Mucosa of stomach (tissue), 1 donor: ENCODE data around the gene SLC5A2.
"Not testable (repeated sequence)": the region's sequence is repeated elsewhere in the genome, so short reads cannot be mapped to it uniquely, and the experiment has no call there.

Experiments used
- H3K27me3 ChIP-seq: one replicate; pipeline ENCODE4 v1.7.0; 2013; ENCODE audit warnings: mild to moderate bottlenecking, low read length; ENCODE audit not compliant: control insufficient read depth, insufficient read depth
- H3K36me3 ChIP-seq: one replicate; pipeline ENCODE4 v1.7.0; 2013; ENCODE audit warnings: low read length; ENCODE audit not compliant: control insufficient read depth, insufficient read depth
- H3K4me1 ChIP-seq: one replicate; pipeline ENCODE4 v1.7.0; 2013; ENCODE audit warnings: mild to moderate bottlenecking, low read length; ENCODE audit not compliant: control insufficient read depth, insufficient read depth
- H3K4me3 ChIP-seq: one replicate; pipeline ENCODE4 v1.7.0; 2013; ENCODE audit warnings: low read length
- H3K9ac ChIP-seq: one replicate; pipeline ENCODE4 v1.7.0; 2013; ENCODE audit warnings: mild to moderate bottlenecking, low read length, moderate library complexity
- H3K9me3 ChIP-seq: one replicate; pipeline ENCODE4 v1.7.0; 2013; ENCODE audit warnings: mild to moderate bottlenecking, low read length, moderate library complexity; ENCODE audit not compliant: control insufficient read depth
- donor health status: Pancreatic carcinoma.

The SLC5A2 gene

DNA sequence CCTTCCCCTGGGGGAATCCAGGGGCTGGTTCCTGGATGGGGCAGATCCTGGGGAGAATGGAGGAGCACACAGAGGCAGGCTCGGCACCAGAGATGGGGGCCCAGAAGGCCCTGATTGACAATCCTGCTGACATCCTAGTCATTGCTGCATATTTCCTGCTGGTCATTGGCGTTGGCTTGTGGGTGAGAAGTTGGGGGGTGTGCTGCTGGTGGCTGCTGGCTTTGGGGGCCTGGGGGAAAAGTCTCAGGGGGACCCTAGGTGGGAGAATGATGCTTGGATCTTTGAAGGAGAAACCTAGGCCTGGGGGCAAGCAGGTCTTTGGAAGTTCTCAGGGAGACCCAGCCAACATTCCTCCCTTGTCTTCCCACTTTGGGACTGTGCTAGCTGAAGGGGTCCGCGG, at the start of gene SLC5A2:
Gene SLC5A2 (plus strand): TSS at position 43 of the 400 bp plus-strand sequence. CDS start 14 bp downstream, at position 57.
- H3K9me3 ChIP-seq = no peaks in the 10 kb centered on the region
- H3K4me1 ChIP-seq = peaks cover 20% of the 10 kb centered on the region
- no peak within 1 kb of the TSS for H3K9ac ChIP-seq
- peaks cover 18% of the 10 kb centered on the region for H3K27me3 ChIP-seq
- no peaks in the 10 kb centered on the region for H3K36me3 ChIP-seq
- H3K4me3 ChIP-seq = no peak within 1 kb of the TSS

DNA sequence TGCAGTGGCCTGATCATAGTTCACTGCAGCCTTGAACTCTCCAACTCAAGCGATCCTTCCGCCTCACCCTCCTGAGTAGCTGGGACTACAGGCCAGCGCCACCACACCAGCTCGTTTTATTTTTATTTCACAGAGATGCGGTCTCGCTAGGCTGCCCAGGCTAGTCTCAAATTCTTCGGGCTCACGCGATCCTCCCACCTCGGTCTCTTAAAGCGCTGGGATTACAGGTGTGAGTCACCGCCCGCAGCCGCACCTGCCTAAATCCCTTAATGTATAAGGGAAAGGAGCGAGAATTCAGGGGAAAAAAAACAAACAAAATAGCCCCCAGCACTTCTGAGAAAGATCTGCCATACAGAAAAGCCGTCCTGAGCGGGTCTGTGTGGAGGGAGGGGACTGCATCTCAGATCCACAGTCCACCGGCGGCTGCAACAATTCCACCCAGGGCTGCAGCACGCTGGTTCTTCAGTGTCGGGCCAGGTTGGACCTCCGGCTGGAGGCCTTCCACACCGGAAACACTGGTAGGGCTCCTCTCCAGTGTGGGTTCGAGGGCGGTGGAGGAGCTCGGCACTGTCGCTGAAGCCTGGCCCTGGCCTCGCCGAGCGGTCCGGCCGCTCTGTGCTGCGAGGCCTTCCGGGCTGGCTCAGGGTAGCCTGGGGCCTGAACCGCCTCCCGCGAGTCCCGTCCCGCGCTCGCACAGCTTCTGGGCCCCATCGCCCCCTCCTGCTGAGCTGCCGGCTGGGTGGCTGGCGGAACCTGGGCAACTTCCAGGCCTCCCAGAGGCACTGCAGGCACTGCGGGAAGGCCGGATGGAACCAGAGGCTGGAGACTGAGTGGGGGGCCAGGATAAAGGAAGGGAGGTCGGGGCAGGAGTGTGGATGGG, 47.3 kb upstream of the SLC5A2 start:
- Histone ChIP-seq H3K27me3 (no peaks in the 10 kb centered on the region), H3K36me3 (no peaks in the 10 kb centered on the region), H3K9ac (no peak overlapping the region), H3K4me3 (no peak overlapping the region), H3K4me1 (no peaks in the 10 kb centered on the region), H3K9me3 (no peaks in the 10 kb centered on the region)

GRCh38 chr16:31436221-31437045, 46.5 kb upstream of the SLC5A2 start:
- H3K27me3 ChIP-seq = no peaks in the 10 kb centered on the region
- H3K4me1 ChIP-seq = no peaks in the 10 kb centered on the region
- H3K9ac ChIP-seq = no peak overlapping the region
- no peaks in the 10 kb centered on the region for H3K36me3 ChIP-seq
- no peaks in the 10 kb centered on the region for H3K9me3 ChIP-seq
- no peak overlapping the region for H3K4me3 ChIP-seq

DNA sequence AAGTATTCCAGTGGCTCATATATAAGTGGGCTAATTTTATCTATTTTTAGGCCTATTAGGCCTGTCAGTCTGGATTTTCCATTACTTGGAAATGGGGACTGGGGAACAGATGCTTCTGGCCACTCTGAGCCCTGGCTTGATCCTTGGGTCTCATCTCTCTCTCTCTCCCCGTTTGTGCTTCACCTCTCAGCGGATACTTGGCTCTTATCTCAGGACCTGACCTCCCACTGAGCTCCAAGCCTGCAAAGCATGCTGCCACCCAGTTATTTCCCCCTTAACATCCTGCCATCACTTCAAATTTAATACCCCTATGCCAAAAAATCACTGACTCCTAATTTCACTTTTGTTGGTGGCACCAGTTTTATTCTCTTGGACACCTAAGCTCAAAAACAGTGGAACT, 44.5 kb upstream of the SLC5A2 start:
- Histone ChIP-seq H3K9me3 (no peaks in the 10 kb centered on the region), H3K4me3 (no peak overlapping the region), H3K4me1 (no peaks in the 10 kb centered on the region), H3K36me3 (no peaks in the 10 kb centered on the region), H3K9ac (no peak overlapping the region), H3K27me3 (no peaks in the 10 kb centered on the region)

- H3K9ac ChIP-seq, H3K4me1 ChIP-seq, H3K4me3 ChIP-seq, H3K27me3 ChIP-seq, H3K36me3 ChIP-seq, H3K9me3 ChIP-seq: not testable (repeated sequence)
Observed at GRCh38 chr16:31439023-31439422, 43.9 kb upstream of the SLC5A2 start.

DNA sequence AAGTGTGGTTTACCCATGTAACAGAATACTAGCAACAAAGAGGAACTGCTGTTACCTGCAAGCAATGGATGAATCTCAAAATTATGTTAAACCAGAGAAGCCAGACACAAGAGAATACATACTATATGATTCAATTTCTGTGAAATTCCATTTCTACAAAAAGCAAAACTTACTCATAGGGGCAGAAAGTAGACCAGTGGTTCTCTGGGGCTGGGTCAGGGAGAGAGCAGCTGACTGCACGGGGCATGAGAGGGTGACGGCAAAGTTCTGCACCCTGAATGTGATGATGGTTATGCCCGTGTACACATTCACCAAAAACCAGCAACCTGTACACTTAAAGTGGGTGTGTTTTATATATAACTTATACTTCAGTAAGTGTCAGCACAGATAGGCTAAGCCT, 43.4 kb upstream of the SLC5A2 start:
- Histone ChIP-seq H3K36me3 (no peaks in the 10 kb centered on the region), H3K27me3 (no peaks in the 10 kb centered on the region), H3K4me1 (no peaks in the 10 kb centered on the region), H3K4me3 (no peak overlapping the region), H3K9ac (no peak overlapping the region), H3K9me3 (no peaks in the 10 kb centered on the region)

- Histone ChIP-seq H3K4me1 (no peaks in the 10 kb centered on the region), H3K36me3 (no peaks in the 10 kb centered on the region), H3K9ac (no peak overlapping the region), H3K4me3 (no peak overlapping the region), H3K27me3 (no peaks in the 10 kb centered on the region), H3K9me3 (no peaks in the 10 kb centered on the region)
Observed at GRCh38 chr16:31440516-31441184, 42.3 kb upstream of the SLC5A2 start.

DNA sequence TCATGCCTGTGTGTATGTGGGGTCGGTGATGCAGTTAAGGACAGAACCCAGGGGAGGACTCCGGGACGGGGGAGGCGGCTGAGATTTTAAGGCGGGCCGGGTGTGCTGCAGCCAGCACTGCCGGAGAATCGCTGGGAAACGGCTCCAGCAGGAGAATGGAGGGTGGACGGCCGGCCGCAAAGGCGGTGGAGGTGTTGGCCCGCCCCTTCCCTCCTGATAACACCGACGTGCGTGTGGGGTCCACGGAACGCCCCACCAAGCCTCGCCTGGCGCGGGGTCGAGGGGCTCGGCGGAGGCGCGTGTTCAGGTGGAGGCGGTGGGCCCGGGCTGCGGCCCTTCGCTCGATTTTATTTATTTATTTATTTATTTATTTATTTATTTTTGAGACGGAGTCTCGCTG, 41.0 kb upstream of the SLC5A2 start:
- Histone ChIP-seq H3K27me3 (no peaks in the 10 kb centered on the region), H3K4me3 (no peak overlapping the region), H3K9ac (no peak overlapping the region)

DNA sequence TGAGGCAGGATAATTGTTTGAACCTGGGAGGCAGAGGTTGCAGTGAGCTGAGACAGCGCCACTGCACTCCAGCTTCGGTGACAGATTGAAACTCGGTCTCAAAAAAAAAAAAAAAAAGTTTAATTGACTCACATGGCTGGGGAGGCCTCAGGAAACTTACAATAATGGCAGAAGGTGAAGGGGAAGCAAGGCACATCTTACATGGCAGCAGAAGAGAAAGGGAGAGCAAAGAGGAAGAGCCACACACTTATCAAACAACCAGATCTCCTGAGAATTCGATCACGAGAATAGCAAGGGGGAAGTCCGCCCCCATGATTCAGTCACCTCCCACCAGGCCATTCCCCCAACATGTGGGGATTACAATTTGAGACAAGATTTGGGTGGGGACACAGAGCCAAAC, 37.0 kb upstream of the SLC5A2 start:
- not testable (repeated sequence) for H3K9me3 ChIP-seq, H3K27me3 ChIP-seq, H3K36me3 ChIP-seq, H3K4me3 ChIP-seq, H3K4me1 ChIP-seq, H3K9ac ChIP-seq

More for the DNA sequence above, 41.0 kb upstream of the SLC5A2 start:
- H3K9me3 ChIP-seq = no peaks in the 10 kb centered on the region
- no peaks in the 10 kb centered on the region for H3K36me3 ChIP-seq
- no peaks in the 10 kb centered on the region for H3K4me1 ChIP-seq

GRCh38 chr16:31451201-31451600, 31.7 kb upstream of the SLC5A2 start:
- Histone ChIP-seq H3K4me1 (no peaks in the 10 kb centered on the region), H3K27me3 (no peaks in the 10 kb centered on the region), H3K9ac (no peak overlapping the region), H3K4me3 (no peak overlapping the region), H3K36me3 (no peaks in the 10 kb centered on the region), H3K9me3 (no peaks in the 10 kb centered on the region)

DNA sequence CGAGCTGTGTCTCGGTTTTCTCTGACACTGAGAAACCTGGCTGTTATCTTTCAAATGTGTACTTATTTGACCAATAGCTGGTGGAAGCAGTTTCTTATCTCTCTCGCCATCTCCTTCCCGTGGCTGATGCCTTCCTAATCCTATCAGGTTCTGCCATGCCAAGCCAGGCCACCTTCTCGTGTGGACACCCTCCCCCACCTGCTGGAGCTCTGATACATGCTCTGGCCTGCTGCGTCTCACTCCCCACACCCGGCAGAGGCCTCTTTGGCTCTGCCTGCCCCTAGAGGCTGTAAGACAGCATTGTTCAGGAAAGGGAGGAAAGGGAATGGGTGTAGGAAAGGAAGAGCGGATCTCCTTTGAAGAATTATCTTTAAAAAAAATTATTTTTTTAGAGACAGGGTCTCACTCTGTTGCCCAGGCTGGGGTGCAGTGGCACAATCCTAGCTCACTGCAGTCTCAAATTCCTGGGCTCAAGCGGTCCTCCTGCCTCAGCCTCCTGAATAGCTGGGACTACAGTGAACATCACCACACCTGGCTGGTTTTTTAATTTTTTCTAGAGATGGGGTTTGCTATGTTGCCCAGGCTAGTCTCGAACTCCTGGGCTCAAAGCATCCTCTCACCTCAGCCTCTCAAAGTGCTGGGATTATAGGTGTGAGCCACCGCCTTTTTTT, 31.1 kb upstream of the SLC5A2 start:
- H3K9ac ChIP-seq = no peak overlapping the region
- H3K36me3 ChIP-seq = no peaks in the 10 kb centered on the region
- H3K4me3 ChIP-seq = no peak overlapping the region
- H3K4me1 ChIP-seq = peaks cover 5% of the 10 kb centered on the region
- no peaks in the 10 kb centered on the region for H3K27me3 ChIP-seq
- no peaks in the 10 kb centered on the region for H3K9me3 ChIP-seq
